ENCODE data around the gene RBBP4.

DNA sequence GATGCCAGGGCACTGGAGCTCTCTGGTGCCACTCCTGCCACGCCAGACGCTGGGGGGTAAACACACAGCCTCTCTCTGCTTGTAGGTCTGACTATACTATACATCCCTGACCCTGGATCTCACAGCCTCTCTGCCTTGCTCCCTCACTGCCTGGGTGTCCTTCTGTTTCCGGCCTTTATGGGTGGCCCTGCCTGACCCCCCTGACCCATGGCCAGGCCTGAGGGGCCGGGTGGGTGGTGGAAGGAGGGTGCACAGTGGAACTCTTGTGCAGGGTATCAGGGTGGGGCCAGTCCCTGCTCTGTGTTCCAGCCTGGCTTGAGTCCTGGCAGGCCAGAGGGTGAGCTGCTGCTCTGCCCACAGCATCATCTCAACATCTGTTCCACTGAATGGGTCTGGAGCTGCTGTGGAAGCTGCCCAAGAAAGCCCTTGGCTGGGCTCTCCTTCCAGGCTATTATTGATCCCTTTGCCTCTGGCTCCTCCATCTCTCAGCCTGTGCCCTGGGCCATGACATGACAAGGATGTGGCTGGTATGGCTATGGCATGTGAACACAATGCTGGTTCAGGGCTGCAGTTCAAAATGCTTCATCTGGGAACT, 68.8 kb downstream of the RBBP4 start:
- TF ChIP-seq EP300 (IDR thresholded peaks at IDR 0.05; ENCODE audit: low read depth) (no peak), CTCF (IDR thresholded peaks at IDR 0.05) (no peak), POLR2AphosphoS5 (IDR thresholded peaks at IDR 0.05) (no peak)

Data from transverse colon (tissue), 4 donors.